Keratinocyte (primary cell): ENCODE results near the gene SPRTN. TPM values are rescaled to one million over a fixed set of nuclear protein-coding genes. Genes with fewer than 3 reads are reported as not detected.

Experiments used
- DNase-seq: peaks from one replicate; pipeline ENCODE4 v3.0.0-alpha.2; 2011; ENCODE audit warnings: low read depth, missing footprints, low spot score
- FAIRE-seq: peaks from 2 replicates; lab custom pipeline; 2011; peaks lifted over from hg19 to GRCh38; lab: Jason Lieb, UNC
- H2AFZ ChIP-seq: 2 replicates; pipeline ENCODE4 v1.6.0; 2012; ENCODE audit warnings: low read length, control low read depth, inconsistent platforms; ENCODE audit not compliant: control insufficient read depth
- H3K27ac ChIP-seq: 2 replicates; pipeline ENCODE4 v1.5.1; 2011; ENCODE audit warnings: low read length; ENCODE audit not compliant: control insufficient read depth, insufficient read depth
- H3K27me3 ChIP-seq: 3 replicates; pipeline ENCODE4 v1.6.0; 2011; ENCODE audit warnings: low read length; ENCODE audit not compliant: control insufficient read depth, insufficient read depth; ENCODE audit errors: extremely low read depth
- H3K36me3 ChIP-seq, 2 experiments: 2 replicates in 1 of 2; 3 replicates in 1 of 2; pipeline ENCODE4 v1.5.1; 2011; ENCODE audit warnings: low read length in 2 of 2, mild to moderate bottlenecking in 1 of 2; ENCODE audit not compliant: control insufficient read depth in 2 of 2, insufficient read depth in 2 of 2; ENCODE audit errors: extremely low read depth in 1 of 2
- H3K4me1 ChIP-seq: 3 replicates; pipeline ENCODE4 v1.5.1; 2011; ENCODE audit warnings: low read length; ENCODE audit not compliant: control insufficient read depth, insufficient read depth; ENCODE audit errors: extremely low read depth
- H3K4me2 ChIP-seq: 3 replicates; pipeline ENCODE4 v1.6.0; 2011; ENCODE audit warnings: low read depth, low read length; ENCODE audit not compliant: control insufficient read depth, insufficient read depth; ENCODE audit errors: extremely low read depth
- H3K4me3 ChIP-seq, 3 experiments: fragments of 200-600 bp in 1 of 3; sonication (generic) in 1 of 3; 2 replicates in 2 of 3; 3 replicates in 1 of 3; pipeline ENCODE4 v1.5.1; 2011 to 2016; ENCODE audit warnings: low read length in 3 of 3, mild to moderate bottlenecking in 3 of 3, control low read depth in 2 of 3, inconsistent platforms in 1 of 3, low read depth in 1 of 3, mixed read lengths in 1 of 3, mixed run types in 1 of 3, moderate library complexity in 1 of 3; ENCODE audit not compliant: control insufficient read depth in 2 of 3, insufficient read depth in 2 of 3; ENCODE audit errors: extremely low read depth in 1 of 3
- H3K79me2 ChIP-seq: 2 replicates; pipeline ENCODE4 v1.6.0; 2012; ENCODE audit warnings: low read length; ENCODE audit not compliant: control insufficient read depth, insufficient read depth
- H3K9ac ChIP-seq: 3 replicates; pipeline ENCODE4 v1.6.0; 2011; ENCODE audit warnings: low read length; ENCODE audit not compliant: control insufficient read depth, insufficient read depth; ENCODE audit errors: extremely low read depth
- H3K9me1 ChIP-seq: 3 replicates; pipeline ENCODE4 v1.6.0; 2011; ENCODE audit warnings: low read length; ENCODE audit not compliant: control insufficient read depth, insufficient read depth; ENCODE audit errors: extremely low read depth
- H3K9me3 ChIP-seq: 2 replicates; pipeline ENCODE4 v1.5.1; 2012; ENCODE audit warnings: low read depth, low read length; ENCODE audit not compliant: control insufficient read depth
- H4K20me1 ChIP-seq: 3 replicates; pipeline ENCODE4 v1.6.0; 2011; ENCODE audit warnings: low read length; ENCODE audit not compliant: control insufficient read depth, insufficient read depth; ENCODE audit errors: extremely low read depth
- CTCF ChIP-seq, 3 experiments: IDR thresholded peaks in 1 of 3; conservative IDR thresholded peaks in 1 of 3; optimal IDR thresholded peaks in 1 of 3; 2 replicates in 2 of 3; 3 replicates in 1 of 3; pipeline versions ENCODE3 to v1.5.1; 2011; ENCODE audit warnings: low read length in 3 of 3, mild to moderate bottlenecking in 3 of 3, moderate library complexity in 2 of 3, control low read depth in 1 of 3, inconsistent platforms in 1 of 3; ENCODE audit not compliant: insufficient read depth in 2 of 3; ENCODE audit errors: extremely low read depth in 1 of 3
- EZH2 ChIP-seq: IDR thresholded peaks from one replicate; pipeline ENCODE4 v1.6.1; 2012; ENCODE audit warnings: inconsistent platforms, mild to moderate bottlenecking, low read length, moderate library complexity
- dilution Hi-C: fragments of 300-500 bp; cut with MboI; formaldehyde crosslinking; loops from one replicate; pipeline ENCODE4 v1.7.0; 2020; ENCODE audit warnings: low sequenced_read_pairs; ENCODE audit not compliant: extremely low pct_ligation_motif_present
- polyA plus RNA-seq, 5 experiments: library from polyadenylated mRNA; depleted of rRNA in 3 of 5; stranded (reverse) in 3 of 5; stranded (forward) in 1 of 5; unstranded in 1 of 5; fragments of >200 nt; gene quantifications; 1 replicate in 1 of 5; 2 replicates in 3 of 5; 3 replicates in 1 of 5; pipeline versions ENCODE4 v1.2.1 to v1.2.3, GENCODE V29; 2011 to 2012; ENCODE audit warnings: missing spikeins in 2 of 5, low read depth in 1 of 5, low replicate concordance in 1 of 5

Gene SPRTN
- polyA plus RNA-seq, 1 donor (not counting 4 experiments of a cell fraction or from before 2014, with no cell fraction given): 17.4 TPM

- H3K4me2 ChIP-seq: no peak overlapping the region
These were observed 16.4 kb downstream of the SPRTN start for GRCh38 chr1:231354330-231355020.

GRCh38 chr1:231355171-231355570 is 17.1 kb downstream of the SPRTN start:
- Histone ChIP-seq H3K79me2 (no peaks in the 10 kb centered on the region), H3K9me3 (no peaks in the 10 kb centered on the region), H3K9ac (no peak overlapping the region), H3K4me2 (no peak overlapping the region), H3K4me1 (peaks cover 7% of the 10 kb centered on the region), H3K4me3 (no peak overlapping the region), H3K9me1 (no peaks in the 10 kb centered on the region), H4K20me1 (no peaks in the 10 kb centered on the region), H2AFZ (no peak overlapping the region), H3K36me3 (peaks cover 11 to 12% of the 10 kb centered on the region in 2 experiments), H3K27me3 (no peaks in the 10 kb centered on the region), H3K27ac (no peak overlapping the region)
- dilution Hi-C loops: no loop called here
- FAIRE-seq (no peak), DNase-seq (no peak)
- TF ChIP-seq CTCF (optimal IDR thresholded peaks at IDR 0.05 in 1 of 3, IDR thresholded peaks at IDR 0.05 in 1 of 3, conservative IDR thresholded peaks at IDR 0.05 in 1 of 3; ENCODE audit: extremely low read depth in 1 of 3, insufficient read depth in 2 of 3, low read length in 3 of 3): no peak

More at GRCh38 chr1:231354330-231355020, 16.4 kb downstream of the SPRTN start:
- dilution Hi-C loops: no loop called here
- FAIRE-seq (no peak), DNase-seq (no peak)
- H3K27me3 ChIP-seq: no peaks in the 10 kb centered on the region
- no peak overlapping the region for H3K4me3 ChIP-seq
- no peaks in the 10 kb centered on the region for H3K9me1 ChIP-seq
- no peak for TF ChIP-seq EZH2
- no peak for TF ChIP-seq CTCF (optimal IDR thresholded peaks at IDR 0.05 in 1 of 3, IDR thresholded peaks at IDR 0.05 in 1 of 3, conservative IDR thresholded peaks at IDR 0.05 in 1 of 3; ENCODE audit: extremely low read depth in 1 of 3, insufficient read depth in 2 of 3, low read length in 3 of 3)
- no peaks in the 10 kb centered on the region for H3K9me3 ChIP-seq
- peaks cover 11 to 18% of the 10 kb centered on the region in 2 experiments for H3K36me3 ChIP-seq
- H3K4me1 ChIP-seq: peaks cover 7% of the 10 kb centered on the region
- H3K27ac ChIP-seq: no peak overlapping the region
- H3K9ac ChIP-seq: no peak overlapping the region
- H2AFZ ChIP-seq: no peak overlapping the region
- H4K20me1 ChIP-seq: no peaks in the 10 kb centered on the region
- H3K79me2 ChIP-seq: no peaks in the 10 kb centered on the region
